NOMO-1 treated with DMSO at 0.1 percent for 48 hours (cell line): ENCODE measurements around the gene KCTD16.

Experiments
- DNase-seq: peaks from one replicate; lab custom pipeline; 2025; ENCODE audit not compliant: unreplicated experiment; lab: John Stamatoyannopoulos, UW

The KCTD16 gene

DNA sequence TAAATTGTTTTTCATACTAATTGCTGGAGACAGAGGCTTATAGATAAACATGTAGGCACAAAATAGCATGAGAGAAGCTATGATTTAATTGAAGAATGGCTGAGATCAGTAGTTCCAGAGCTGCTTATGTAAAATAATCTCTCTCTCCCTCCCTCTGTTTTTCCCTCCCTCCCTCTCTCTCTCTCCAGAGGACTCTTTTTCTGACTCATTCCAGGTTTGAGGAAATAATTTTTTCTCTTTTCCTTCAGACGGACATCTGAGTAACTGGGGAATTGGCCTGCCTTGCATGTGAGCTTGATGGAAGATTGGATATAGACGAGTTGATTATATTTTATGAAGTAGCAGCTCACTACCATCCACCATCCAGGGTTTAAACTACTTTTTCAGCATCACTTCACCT is 35.5 kb downstream of the KCTD16 start:
- DNase-seq: no peak

DNA sequence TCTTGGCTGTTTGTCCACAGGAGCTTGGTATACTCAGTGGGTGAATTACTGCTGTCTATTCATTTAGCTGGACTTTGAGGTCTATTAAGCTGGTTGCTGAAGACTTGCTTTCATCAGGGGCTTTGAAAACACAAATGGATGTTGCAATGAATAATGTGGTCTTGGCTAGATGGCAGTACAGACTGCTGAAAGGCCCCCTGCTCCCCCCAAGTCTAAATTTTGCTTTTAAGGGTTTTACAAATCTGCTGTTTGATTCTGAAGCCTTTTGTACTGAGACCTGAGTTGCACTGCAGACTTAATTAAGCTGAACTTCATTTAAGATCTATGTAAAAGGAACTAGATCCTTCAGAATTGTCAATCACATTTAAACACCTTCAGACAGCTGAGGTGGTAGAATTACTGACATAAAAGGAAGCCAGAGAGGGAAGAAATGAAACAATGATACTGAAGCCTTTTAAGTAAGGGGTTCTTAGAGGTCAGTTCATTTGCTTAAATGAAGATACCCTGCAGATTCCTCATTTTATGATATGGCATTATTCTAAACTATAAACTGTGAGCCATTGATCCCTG is 37.3 kb downstream of the KCTD16 start:
- no peak for DNase-seq

DNA sequence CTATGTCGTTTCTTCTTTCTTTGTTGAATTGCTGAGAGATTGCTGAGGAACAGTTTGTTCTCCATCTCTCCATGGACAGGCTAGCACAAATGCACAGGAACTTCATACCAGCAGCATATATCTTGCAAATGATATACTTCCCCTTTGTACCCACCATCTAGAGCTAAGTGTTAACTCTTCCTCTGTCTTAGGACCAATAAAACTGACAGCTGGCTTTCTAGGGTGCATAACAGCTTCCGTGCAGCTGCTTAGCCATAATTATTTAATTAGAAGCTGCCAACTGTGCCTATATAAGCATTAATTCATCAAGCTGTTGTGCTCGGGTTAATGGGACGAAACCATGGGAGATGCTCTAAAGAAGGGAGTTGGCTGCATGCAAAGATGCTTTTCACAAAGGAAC is 38.7 kb downstream of the KCTD16 start:
- DNase-seq: no peak

DNA sequence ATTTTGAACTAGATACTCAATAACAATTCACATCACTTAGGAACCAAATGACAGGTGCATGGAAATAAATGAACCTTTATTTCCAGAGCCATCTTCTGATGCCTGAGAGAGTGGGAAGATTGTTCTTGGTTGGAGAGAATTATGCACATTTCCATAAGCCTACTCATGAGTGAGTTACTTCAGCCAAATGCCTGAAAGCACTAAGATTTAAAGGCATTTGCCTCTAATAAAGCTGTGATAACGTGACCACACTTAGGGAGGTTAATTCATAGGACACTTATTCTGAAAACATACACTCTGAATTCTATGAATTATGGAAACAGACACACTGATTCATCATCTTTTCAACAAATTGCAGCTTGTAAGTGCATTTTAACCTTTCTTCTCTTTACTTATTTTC is 40.0 kb downstream of the KCTD16 start:
- no peak for DNase-seq

DNA sequence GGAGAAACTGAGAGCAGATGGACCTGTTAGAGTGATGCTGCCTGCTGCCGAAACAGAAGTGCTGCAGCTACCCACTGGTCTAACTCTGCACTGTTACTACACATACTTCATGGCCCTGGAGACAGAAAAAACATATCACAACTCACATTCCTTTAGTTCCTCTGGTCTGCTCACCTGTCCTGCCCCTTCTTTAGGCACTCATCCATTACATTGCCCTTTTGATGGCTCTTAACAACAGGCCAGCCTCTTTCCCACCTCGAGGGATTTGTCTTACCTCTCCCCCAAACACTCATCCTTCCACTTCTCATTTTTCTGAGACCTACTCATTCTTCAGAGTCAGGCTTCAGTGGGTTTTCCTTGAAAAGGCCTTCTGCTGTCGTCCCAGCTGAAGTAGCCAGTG is 49.2 kb downstream of the KCTD16 start:
- no peak for DNase-seq

DNA sequence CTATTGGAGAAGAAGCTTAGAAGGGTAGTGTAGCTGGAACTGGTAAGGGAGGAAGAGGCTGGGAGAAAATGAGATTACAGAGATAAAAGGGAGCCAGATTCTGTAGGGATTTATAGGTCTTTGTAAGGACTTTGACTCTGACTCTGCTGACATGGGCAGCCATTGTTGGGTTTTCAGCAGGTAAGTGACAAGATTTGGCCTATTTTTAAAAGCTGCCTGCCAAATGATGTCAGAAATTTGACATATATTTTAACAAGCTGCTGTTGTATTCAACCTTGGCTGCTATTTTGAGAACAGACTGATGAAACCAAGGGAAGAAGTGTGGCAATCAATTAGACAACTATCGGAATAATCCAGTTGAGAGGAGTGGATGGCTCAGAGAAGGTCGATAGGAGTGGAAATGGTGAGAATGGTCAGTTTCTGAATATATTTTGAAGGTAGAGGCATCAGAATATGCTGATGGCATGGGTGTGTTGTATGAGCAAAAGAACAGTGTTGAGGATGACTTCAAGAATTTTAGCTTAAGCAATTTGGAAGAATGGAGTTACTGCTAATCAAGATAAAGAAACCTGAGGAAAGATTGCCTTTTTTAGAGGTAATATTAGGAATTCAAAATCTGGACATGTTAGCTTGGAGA is 56.8 kb downstream of the KCTD16 start:
- DNase-seq: no peak

DNA sequence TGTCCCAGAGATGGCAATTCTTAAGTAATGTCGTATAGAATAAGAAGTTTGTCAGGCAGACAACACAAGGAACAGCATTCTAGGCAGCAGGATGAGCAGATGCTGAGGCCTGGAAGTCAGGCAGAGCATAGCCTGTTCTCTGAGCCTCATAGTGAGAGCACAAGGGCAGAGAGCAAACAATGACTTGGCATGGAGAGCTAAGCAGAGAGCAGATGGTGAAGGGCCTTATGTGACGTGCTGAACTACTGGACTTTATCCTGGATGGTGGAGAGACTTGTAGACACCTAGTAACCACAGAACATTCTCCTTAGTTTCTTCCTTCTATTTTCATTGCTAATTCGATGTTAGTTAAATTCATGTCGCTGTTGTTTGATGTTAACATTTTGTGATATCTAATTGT is 60.1 kb downstream of the KCTD16 start:
- DNase-seq: no peak

DNA sequence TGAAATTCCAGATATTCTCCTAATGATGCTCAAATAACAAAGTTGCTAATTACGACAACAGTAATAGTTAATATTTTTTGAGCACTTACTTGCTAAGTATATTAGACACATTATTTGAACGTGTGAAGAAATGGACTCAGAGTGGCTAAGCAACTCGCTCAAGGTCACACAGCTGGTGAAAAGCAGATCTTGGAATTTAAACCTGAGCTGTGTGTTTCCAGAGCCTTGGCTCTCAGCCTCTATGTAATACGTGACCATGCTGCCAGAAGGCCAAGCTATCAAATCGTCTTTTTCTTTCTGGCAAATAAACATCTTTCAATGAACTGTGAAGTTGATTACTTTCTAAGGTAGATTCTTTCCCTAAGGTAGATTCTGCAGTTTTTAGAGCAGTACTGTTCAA is 61.6 kb downstream of the KCTD16 start:
- no peak for DNase-seq

DNA sequence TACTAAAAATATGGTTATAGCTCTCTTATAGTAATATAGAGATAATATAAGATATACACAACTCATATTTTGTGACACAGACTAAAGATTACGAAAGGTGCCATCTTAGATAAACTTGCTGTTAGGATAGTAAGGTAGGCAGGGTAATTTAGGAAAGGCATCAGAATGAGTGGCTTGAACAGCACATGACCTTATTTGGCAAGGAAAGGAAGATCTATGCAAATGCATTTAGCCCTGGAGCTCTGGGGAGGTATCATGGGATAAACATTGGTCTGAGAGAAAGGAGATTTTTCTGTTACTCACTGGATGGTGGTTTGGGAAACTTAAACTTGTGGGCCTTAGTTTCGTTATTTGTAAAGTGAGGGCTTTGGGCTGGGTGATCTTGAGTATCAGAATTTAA is 65.8 kb downstream of the KCTD16 start:
- no peak for DNase-seq

DNA sequence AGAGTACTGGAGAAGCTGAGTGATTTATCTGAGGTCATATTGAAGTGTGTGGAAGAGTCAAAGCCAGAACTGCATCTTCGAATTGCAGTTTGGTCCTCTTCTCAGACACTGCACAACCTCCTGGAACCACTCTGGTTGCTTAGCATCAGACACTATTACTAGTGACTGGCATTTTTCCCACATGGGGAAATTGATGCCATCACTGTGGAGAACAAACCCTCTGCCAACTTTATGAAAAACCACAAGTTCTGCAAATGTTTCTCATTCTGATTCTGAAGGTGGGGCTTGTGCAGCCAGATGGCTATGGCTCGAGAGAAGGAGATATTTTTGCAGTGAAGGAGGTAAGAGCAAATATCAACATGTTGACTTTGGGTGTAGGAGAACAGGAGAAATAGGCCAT is 67.2 kb downstream of the KCTD16 start:
- no peak for DNase-seq

DNA sequence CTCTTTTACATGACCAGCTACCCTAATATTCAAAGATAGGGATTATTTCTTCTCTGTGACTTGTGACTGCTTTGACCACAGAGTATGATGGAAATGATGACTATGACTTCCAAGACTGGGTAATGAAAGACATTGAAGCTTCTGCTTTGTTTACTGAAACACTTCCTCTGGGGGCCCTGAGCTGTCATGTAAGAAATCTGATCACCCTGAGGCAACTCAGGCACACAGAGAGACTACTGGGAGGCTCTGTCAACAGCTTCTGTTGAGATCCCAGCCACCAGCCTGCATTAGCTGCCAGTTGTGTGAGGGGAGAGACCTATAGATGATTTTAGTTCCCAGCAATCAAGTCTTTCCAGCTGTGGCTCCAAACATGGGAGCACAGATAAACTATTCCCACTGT is 76.5 kb downstream of the KCTD16 start:
- no peak for DNase-seq

DNA sequence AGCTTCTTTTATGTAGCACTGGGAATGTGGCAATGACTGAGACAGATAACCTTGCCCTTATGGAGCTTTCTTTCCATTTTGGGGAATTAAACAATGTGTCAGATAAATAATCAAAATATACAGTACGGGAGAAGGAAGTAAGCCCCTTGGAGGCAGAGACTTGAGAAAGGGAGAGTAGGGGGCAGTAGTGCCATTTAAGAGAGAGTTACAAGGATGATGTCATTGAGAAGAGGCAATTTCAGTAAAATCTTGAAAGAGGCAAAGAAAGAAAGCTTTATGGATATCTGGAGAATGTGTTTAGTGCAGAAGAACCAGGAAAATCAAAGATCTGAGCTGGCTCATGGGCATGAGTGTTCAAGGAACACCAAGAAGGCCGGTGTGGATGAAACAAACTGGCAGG is 77.3 kb downstream of the KCTD16 start:
- no peak for DNase-seq

DNA sequence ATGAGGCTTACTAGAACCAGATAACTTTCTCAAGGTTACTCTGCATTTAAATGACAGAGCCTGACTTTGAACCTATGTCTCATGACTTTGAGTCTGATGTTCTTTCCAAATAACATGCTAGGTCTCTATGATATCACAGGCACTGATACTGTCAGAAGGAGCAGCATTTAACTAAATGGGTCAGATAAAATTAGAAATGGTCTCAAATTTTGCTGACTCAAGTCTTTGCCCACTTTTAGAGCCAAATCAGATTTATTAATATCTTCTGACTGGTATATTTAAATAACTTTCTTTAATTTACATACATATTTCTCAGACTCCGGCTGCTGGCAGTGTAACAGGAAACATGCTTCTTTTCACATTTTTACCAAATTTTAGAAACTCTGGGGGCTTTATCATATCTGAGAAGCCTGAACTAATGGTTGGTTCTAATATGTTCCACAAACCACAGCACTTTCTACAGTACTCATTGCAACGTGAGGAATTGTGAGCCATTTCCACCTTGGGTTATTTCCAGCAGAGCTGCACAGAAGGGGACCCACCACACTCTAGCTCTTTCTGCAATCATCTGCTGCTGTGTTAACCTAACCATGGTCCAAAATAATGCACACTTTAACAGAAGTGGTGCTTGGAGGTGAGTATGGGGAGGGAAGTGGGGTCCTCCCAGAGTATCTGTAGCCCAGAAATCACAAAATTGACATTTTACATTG is 79.2 kb downstream of the KCTD16 start:
- no peak for DNase-seq

DNA sequence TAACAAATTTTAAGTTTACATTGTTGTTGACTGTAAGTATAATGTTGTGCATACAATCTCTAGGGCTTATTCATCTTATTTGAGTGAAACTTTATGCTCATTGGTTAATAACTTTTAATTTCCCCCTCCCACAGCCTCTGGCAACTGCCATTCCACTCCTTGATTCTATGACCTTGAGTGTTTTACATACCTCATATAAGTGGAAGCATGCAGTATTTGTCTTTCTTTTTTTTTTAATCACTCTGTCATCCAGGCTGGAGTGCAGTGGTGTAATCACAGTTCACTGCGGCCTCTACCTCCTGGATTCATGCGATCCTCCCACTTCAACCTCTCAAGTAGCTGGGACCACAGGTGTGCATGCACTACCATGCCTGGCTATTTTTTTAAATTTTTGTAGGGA is 83.9 kb downstream of the KCTD16 start:
- no peak for DNase-seq

DNA sequence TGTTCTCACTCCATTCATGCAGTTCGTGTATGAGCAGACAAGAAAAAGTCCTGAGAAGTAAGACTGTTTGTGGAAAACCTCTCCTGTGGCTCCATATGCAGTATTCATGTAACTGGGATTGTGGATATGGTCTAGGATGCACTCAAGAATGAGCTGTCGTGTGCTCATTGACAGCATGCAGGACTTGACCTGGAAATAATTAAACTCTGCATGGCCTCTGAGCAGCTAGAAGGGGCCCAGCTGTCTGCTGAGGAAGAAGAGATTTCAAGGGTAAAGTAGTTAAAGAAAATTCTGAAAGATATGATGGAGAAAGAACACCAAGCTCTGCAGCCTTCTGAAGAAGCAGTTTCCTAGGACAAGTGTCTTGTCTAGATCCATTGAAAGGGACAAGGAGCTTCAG is 89.4 kb downstream of the KCTD16 start:
- no peak for DNase-seq

DNA sequence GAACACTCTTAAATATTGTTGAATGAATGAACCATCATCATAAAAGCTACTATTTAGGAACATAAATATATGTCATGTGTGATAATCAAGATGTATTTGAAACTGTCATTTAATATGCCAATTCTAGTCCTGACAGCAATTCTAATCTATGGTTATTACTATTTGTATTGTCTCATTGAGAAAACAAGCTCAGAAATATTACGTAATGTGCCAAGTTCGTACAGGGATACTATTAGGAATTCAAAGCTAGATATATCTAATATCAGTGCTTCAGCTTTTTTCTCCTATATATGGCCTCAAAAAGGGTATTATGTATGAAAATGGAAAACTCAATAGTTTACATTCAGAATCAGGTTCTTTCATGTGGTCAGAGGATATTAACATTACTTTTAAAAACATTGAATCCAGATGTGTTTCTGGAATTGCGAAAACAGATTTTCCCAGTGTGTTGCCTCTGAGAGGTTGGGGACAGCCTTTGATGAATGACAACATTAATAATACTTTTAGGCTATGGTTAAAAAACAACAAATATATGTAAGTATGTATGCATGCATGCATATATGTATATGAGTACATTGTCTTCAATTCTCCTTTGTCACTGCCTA is 95.1 kb downstream of the KCTD16 start:
- DNase-seq: no peak

DNA sequence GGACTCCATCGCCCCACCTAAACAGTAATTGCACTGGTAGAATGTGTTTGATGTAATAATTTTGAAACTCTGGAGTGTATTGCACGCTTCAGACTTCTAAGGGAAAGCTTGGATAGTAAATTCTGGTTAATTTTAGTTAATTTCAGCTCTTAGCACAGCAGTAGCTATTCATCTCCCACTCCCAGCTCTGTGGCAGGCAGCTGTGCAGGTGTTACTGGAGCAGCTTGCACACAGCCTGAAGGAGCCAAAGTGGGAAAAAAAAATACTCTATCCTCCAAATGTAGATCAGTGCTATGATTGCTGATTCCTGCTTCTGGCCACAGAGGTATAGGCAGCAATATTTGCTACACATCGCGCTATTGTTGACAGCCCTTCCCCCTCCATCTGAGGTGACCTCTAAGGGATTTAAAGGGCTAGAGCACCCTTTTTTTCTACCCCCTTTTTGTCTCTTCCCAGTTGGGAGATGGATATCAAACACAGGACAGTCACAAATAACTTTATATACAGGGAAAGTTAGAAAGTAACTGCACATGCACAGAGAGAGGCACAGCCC is 97.4 kb downstream of the KCTD16 start:
- DNase-seq: no peak

DNA sequence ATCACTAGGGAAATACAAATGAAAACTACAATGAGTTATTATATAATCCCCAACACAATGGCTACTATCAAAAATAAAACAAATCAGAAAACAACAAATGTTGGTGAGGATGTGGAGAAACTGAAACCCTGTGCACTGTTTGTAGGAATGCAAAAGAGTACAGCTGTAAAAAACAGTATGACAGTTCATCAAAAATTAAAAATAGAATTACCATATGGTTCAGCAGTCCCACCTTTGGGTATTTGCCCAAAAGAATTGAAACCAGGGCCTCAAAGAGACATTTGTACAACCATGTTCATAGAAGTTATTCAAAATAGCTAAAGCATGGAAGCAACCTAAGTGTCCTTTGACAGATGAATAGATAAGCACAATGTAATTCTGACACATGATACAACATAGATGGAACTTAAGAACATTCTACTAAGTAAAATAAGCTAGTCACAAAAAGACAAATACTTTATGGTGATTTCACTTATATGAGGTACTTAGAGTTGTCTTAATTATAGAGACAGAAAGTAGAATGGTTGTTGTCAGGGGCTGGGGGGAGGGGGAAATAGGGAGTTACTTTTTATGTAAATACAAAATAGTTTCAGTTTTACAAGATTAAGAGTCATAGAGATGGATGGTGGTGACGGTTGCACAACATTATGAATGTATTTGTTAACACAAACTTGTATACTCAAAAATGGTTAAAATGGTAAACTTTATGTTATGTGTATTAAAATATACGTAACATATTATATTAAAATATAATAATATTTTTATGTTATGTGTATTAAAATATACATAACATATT is 102.8 kb downstream of the KCTD16 start:
- DNase-seq: no peak

DNA sequence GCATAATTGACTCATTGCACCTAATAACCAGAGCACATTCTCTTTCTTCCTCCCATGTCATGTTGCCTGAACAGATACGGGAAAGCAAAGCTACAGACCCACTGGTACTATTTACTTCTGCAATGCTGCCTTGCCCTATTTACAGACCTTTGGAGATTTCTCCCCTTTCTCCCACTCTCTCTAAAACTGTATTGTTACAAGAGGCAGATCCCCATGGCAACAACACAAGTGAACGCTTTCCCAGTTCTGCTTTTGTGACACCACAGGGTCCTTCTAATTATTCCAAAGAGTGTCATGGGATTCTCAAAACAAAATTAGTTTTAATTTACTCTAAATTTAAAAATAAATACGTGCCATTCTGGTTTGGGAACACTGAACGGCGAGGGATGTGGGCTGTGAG is 104.7 kb downstream of the KCTD16 start:
- no peak for DNase-seq

DNA sequence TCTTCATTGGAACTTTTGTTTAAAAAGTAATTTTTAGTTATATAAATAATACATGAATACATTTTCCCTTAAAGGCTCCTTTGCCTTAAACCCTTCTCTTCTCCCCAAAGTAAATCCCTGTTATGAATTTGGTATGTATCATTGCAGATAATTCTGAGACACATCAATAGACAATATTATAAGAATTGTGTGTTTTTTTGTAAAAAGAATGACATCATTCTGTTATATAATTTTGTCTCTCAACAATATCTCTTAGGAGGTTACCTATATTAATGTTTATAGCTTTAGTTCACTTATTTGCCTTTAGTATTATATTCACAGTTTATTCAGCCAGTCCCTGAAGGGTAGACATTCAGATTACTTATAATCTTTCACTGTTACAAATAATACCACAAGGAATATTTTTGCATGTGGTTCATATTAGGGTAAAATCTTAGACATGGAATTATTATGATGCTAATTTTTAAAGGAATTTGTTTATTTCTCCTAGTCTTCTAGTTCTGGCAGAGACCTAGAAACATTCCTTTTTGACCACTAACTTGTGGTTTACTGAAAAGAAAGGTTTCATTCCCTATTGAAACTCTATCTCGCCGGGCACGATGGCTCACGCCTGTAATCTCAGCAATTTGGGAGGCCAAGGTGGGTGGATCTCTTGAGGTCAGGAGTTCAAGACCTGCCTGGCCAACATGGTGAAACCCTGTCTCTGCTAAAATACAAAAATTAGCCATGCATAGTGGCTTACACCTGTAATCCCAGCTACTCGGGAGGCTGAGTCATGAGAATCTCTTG is 105.6 kb downstream of the KCTD16 start:
- DNase-seq: no peak
